Mesothelial cell of epicardium (in vitro differentiated cells): ENCODE measurements around the gene MGAT5. TPM values are rescaled to one million over a fixed set of nuclear protein-coding genes. Genes with fewer than 3 reads are reported as not detected.

ENCODE experiments used
- DNase-seq, 2 experiments: peaks; one replicate each; pipeline ENCODE4 v3.0.0; 2021; ENCODE audit warnings: low spot score in 2 of 2; ENCODE audit not compliant: unreplicated experiment in 2 of 2
- H3K27ac Mint-ChIP-seq: 2 replicates; pipeline ENCODE4 v1.8.0; 2021; ENCODE audit warnings: mixed read lengths
- H3K27me3 Mint-ChIP-seq: 2 replicates; pipeline ENCODE4 v1.8.0; 2021; ENCODE audit warnings: low read depth, mixed read lengths
- H3K36me3 Mint-ChIP-seq: 2 replicates; pipeline ENCODE4 v1.8.0; 2021; ENCODE audit warnings: mixed read lengths
- H3K4me1 Mint-ChIP-seq: 2 replicates; pipeline ENCODE4 v1.8.0; 2021; ENCODE audit warnings: mixed read lengths
- H3K4me3 Mint-ChIP-seq: 2 replicates; pipeline ENCODE4 v1.8.0; 2021; ENCODE audit warnings: mild to moderate bottlenecking, moderate library complexity, mixed read lengths
- H3K9me3 Mint-ChIP-seq: 2 replicates; pipeline ENCODE4 v1.8.0; 2021; ENCODE audit warnings: mixed read lengths
- CTCF ChIP-seq: fragments of 200-600 bp; sonication (generic); IDR thresholded peaks from one replicate; pipeline ENCODE4 v1.5.0; 2021; ENCODE audit warnings: antibody characterized with exemption; ENCODE audit not compliant: unreplicated experiment
- total RNA-seq: library from RNA; stranded (reverse); gene quantifications from 3 replicates; pipeline ENCODE4 v1.2.1, GENCODE V29; 2021

Gene MGAT5
- total RNA-seq, 1 donor from 2014 or later, result 41.1 TPM

GRCh38 chr2:134455426-134455825 is 201.6 kb downstream of the MGAT5 start:
- Mint-ChIP-seq H3K27me3 (peaks cover 1% of the 10 kb centered on the region), H3K27ac (no peak overlapping the region), H3K36me3 (no peaks in the 10 kb centered on the region), H3K9me3 (no peaks in the 10 kb centered on the region), H3K4me1 (no peaks in the 10 kb centered on the region), H3K4me3 (no peak overlapping the region)
- DNase-seq, result no peak
- TF ChIP-seq CTCF, result no peak

- H3K4me1 Mint-ChIP-seq, result no peaks in the 10 kb centered on the region
- H3K4me3 Mint-ChIP-seq, result no peak overlapping the region
- H3K9me3 Mint-ChIP-seq, result no peaks in the 10 kb centered on the region
- no peak for TF ChIP-seq CTCF
- peaks cover 12% of the 10 kb centered on the region for H3K27me3 Mint-ChIP-seq
- no peak for DNase-seq
- no peak overlapping the region for H3K27ac Mint-ChIP-seq
- H3K36me3 Mint-ChIP-seq, result no peaks in the 10 kb centered on the region
Measured at GRCh38 chr2:134457353-134457752, 203.5 kb downstream of the MGAT5 start.

GRCh38 chr2:134457765-134458472 is 204.0 kb downstream of the MGAT5 start:
- Mint-ChIP-seq H3K27ac (no peak overlapping the region), H3K4me1 (no peaks in the 10 kb centered on the region), H3K27me3 (peaks cover 14% of the 10 kb centered on the region), H3K9me3 (no peaks in the 10 kb centered on the region), H3K4me3 (no peak overlapping the region), H3K36me3 (no peaks in the 10 kb centered on the region)
- no peak for TF ChIP-seq CTCF
- no peak for DNase-seq

- TF ChIP-seq CTCF, result no peak
- no peak overlapping the region for H3K27ac Mint-ChIP-seq
- no peak overlapping the region for H3K4me3 Mint-ChIP-seq
- H3K9me3 Mint-ChIP-seq, result no peaks in the 10 kb centered on the region
- H3K36me3 Mint-ChIP-seq, result no peaks in the 10 kb centered on the region
- H3K4me1 Mint-ChIP-seq, result no peaks in the 10 kb centered on the region
- peaks cover 14% of the 10 kb centered on the region for H3K27me3 Mint-ChIP-seq
- DNase-seq, result no peak
Measured at GRCh38 chr2:134458473-134458853, 204.6 kb downstream of the MGAT5 start.

DNA sequence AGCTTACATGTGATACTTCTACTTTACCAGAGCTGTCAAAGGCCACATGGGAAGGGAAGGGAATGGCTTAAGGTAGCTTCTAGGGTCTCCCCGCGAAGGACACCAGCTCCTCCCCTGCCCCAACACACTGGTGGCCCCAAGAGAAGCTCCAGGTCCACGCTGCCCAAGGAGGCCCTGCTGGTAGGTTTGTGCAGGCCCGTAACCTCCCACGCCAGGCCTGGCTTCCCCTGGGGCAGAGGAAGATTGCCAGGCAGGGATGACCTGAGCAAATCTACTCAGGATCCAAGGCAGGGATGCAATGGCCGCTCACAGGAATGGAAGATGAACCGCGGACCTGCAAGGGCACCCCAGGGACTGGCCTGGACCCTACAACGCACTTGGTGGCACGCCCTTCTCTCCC is 205.1 kb downstream of the MGAT5 start:
- no peaks in the 10 kb centered on the region for H3K9me3 Mint-ChIP-seq
- no peaks in the 10 kb centered on the region for H3K36me3 Mint-ChIP-seq
- H3K27me3 Mint-ChIP-seq, result peaks cover 14% of the 10 kb centered on the region
- no peak overlapping the region for H3K27ac Mint-ChIP-seq
- no peak for TF ChIP-seq CTCF
- H3K4me3 Mint-ChIP-seq, result no peak overlapping the region
- no peak for DNase-seq
- no peaks in the 10 kb centered on the region for H3K4me1 Mint-ChIP-seq
